HEK293T (cell line): ENCODE data around the gene ZNF362.
"Not testable (repeated sequence)": the region's sequence is repeated elsewhere in the genome, so short reads cannot be mapped to it uniquely, and the experiment has no call there.

Experiments
- FOXA1 ChIP-seq: fragments of 450-650 bp; IDR thresholded peaks from 2 replicates; pipeline ENCODE4 v1.6.1; 2016; ENCODE audit warnings: mild to moderate bottlenecking
- LEF1 ChIP-seq: fragments of 450-650 bp; IDR thresholded peaks from 2 replicates; pipeline ENCODE4 v1.6.1; 2017; ENCODE audit warnings: mild to moderate bottlenecking, borderline replicate concordance
- PKNOX1 ChIP-seq: fragments of 450-650 bp; IDR thresholded peaks from 2 replicates; pipeline ENCODE4 v1.6.1; 2016
- SP1 ChIP-seq: fragments of 450-650 bp; IDR thresholded peaks from 2 replicates; pipeline ENCODE4 v1.6.1; 2017

DNA sequence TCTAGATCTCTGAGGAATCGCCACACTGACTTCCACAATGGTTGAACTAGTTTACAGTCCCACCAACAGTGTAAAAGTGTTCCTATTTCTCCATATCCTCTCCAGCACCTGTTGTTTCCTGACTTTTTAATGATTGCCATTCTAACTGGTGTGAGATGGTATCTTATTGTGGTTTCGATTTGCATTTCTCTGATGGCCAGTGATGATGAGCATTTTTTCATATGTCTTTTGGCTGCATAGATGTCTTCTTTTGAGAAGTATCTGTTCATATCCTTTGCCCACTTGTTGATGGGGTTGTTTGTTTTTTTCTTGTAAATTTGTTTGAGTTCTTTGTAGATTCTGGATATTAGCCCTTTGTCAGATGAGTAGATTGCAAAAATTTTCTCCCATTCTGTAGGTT lies 34.3 kb downstream of the ZNF362 start:
- TF ChIP-seq PKNOX1, FOXA1, LEF1, SP1: not testable (repeated sequence)
